HG03108 (cell line): Measurements from ENCODE around the gene GFRAL.
"Not testable (repeated sequence)": the region's sequence is repeated elsewhere in the genome, so short reads cannot be mapped to it uniquely, and the experiment has no call there.

ENCODE experiments used
- ATAC-seq: cut with Tn5 transposase; IDR thresholded peaks from one replicate; pipeline ENCODE4 v1.9.1; 2021; ENCODE audit warnings: moderate library complexity; ENCODE audit not compliant: unreplicated experiment

The GFRAL gene

GRCh38 chr6:55327169-55327568 lies at the start of gene GFRAL:
Gene GFRAL, plus strand, starts transcription at chr6:55327469. Its CDS starts 86 bp downstream, at chr6:55327555.
- ATAC-seq, result no peak

- no peak for ATAC-seq
These were observed 49.6 kb upstream of the GFRAL start for GRCh38 chr6:55277646-55278045.

- ATAC-seq, result no peak
These were observed 46.1 kb upstream of the GFRAL start for GRCh38 chr6:55281215-55281614.

- no peak for ATAC-seq
These were observed 45.2 kb upstream of the GFRAL start for GRCh38 chr6:55282115-55282514.

GRCh38 chr6:55286824-55287223 lies 40.4 kb upstream of the GFRAL start:
- ATAC-seq, result no peak

- no peak for ATAC-seq
These were observed 36.5 kb upstream of the GFRAL start for GRCh38 chr6:55290736-55291135.

- no peak for ATAC-seq
These were observed 34.2 kb upstream of the GFRAL start for GRCh38 chr6:55293116-55293515.

- not testable (repeated sequence) for ATAC-seq
These were observed 30.1 kb upstream of the GFRAL start for GRCh38 chr6:55297214-55297613.

GRCh38 chr6:55299286-55299985 lies 27.8 kb upstream of the GFRAL start:
- ATAC-seq, result no peak

GRCh38 chr6:55304747-55305146 lies 22.5 kb upstream of the GFRAL start:
- no peak for ATAC-seq

- no peak for ATAC-seq
These were observed 7.1 kb upstream of the GFRAL start for GRCh38 chr6:55319961-55320695.

GRCh38 chr6:55320696-55321086 lies 6.6 kb upstream of the GFRAL start:
- ATAC-seq, result no peak

- no peak for ATAC-seq
These were observed 49.9 kb downstream of the GFRAL start for GRCh38 chr6:55377150-55377549.

GRCh38 chr6:55379471-55379870 lies 52.2 kb downstream of the GFRAL start:
- no peak for ATAC-seq

GRCh38 chr6:55379895-55380294 lies 52.6 kb downstream of the GFRAL start:
- ATAC-seq, result no peak

GRCh38 chr6:55388211-55388610 lies 60.9 kb downstream of the GFRAL start:
- no peak for ATAC-seq

- ATAC-seq, result no peak
These were observed 68.6 kb downstream of the GFRAL start for GRCh38 chr6:55395871-55396270.

GRCh38 chr6:55397986-55398385 lies 70.7 kb downstream of the GFRAL start:
- no peak for ATAC-seq

GRCh38 chr6:55399351-55399750 lies 72.1 kb downstream of the GFRAL start:
- ATAC-seq, result no peak

- ATAC-seq, result no peak
These were observed 78.4 kb downstream of the GFRAL start for GRCh38 chr6:55405474-55406235.

- ATAC-seq, result no peak
These were observed 83.4 kb downstream of the GFRAL start for GRCh38 chr6:55410674-55411073.

- ATAC-seq, result no peak
These were observed 96.7 kb downstream of the GFRAL start for GRCh38 chr6:55423933-55424332.
